CD4-positive, alpha-beta T cell (primary cell): ENCODE results near the gene PKD1. TPM values are rescaled to one million over a fixed set of nuclear protein-coding genes. Genes with fewer than 3 reads are reported as not detected.

ENCODE experiments used
- ATAC-seq: fragments of 200-7000 bp; cut with Tn5 transposase; one replicate; pipeline ENCODE4 v1.10.0; 2022; ENCODE audit warnings: mild to moderate bottlenecking; ENCODE audit not compliant: poor library complexity
- CTCF ChIA-PET: fragments of 350-600 bp; sonication (Branson Sonifier 250); formaldehyde crosslinking; loops from one replicate; lab custom pipeline; 2021; ENCODE audit warnings: antibody characterized with exemption, inconsistent platforms; lab: Charles Lee
- POLR2A ChIA-PET: fragments of 350-600 bp; sonication (Branson Sonifier 250); formaldehyde crosslinking; loops from one replicate; lab custom pipeline; 2021; ENCODE audit warnings: antibody characterized with exemption, inconsistent platforms; lab: Charles Lee
- DNase-seq, 14 experiments: peaks; one replicate each; pipeline ENCODE4 v3.0.0-alpha.2; 2013 to 2020; ENCODE audit warnings: mixed read lengths in 2 of 14
- H3K27ac ChIP-seq, 2 donors: one replicate each; pipeline versions ENCODE4 v1.5.1 to v1.7.0; 2013; ENCODE audit warnings: low read length in 2 of 2, low read depth in 1 of 2, mild to moderate bottlenecking in 1 of 2
- H3K27me3 ChIP-seq, 2 experiments: 1 replicate in 1 of 2; 2 replicates in 1 of 2; pipeline versions ENCODE4 v1.6.1 to v1.7.0; 2013; ENCODE audit warnings: low read length in 2 of 2, control low read depth in 1 of 2, mild to moderate bottlenecking in 1 of 2, moderate library complexity in 1 of 2; ENCODE audit not compliant: insufficient read depth in 2 of 2, control insufficient read depth in 1 of 2
- H3K36me3 ChIP-seq: one replicate; pipeline ENCODE4 v1.6.1; 2013; ENCODE audit warnings: low read length, control low read depth; ENCODE audit not compliant: insufficient read depth
- H3K4me1 ChIP-seq: one replicate; pipeline ENCODE4 v1.6.1; 2013; ENCODE audit warnings: low read length, control low read depth; ENCODE audit not compliant: insufficient read depth
- H3K4me3 ChIP-seq: one replicate; pipeline ENCODE4 v1.5.1; 2013; ENCODE audit warnings: mild to moderate bottlenecking, low read length, moderate library complexity
- H3K9me3 ChIP-seq, 2 experiments: 1 replicate in 1 of 2; 2 replicates in 1 of 2; pipeline versions ENCODE4 v1.6.1 to v1.7.0; 2013; ENCODE audit warnings: low read length in 2 of 2, mild to moderate bottlenecking in 2 of 2, control low read depth in 1 of 2, moderate library complexity in 1 of 2; ENCODE audit not compliant: control insufficient read depth in 1 of 2, insufficient read depth in 1 of 2
- H3K27ac Mint-ChIP-seq: one replicate; pipeline ENCODE4 v1.8.0; 2020; ENCODE audit warnings: mixed read lengths
- H3K27me3 Mint-ChIP-seq: one replicate; pipeline ENCODE4 v1.8.0; 2021; ENCODE audit warnings: mixed read lengths
- H3K36me3 Mint-ChIP-seq: one replicate; pipeline ENCODE4 v1.8.0; 2021; ENCODE audit warnings: low read depth, mixed read lengths
- H3K4me1 Mint-ChIP-seq: one replicate; pipeline ENCODE4 v1.8.0; 2021; ENCODE audit warnings: low read depth, mixed read lengths
- H3K4me3 Mint-ChIP-seq: one replicate; pipeline ENCODE4 v1.8.0; 2020; ENCODE audit warnings: mild to moderate bottlenecking, mixed read lengths
- H3K9me3 Mint-ChIP-seq: one replicate; pipeline ENCODE4 v1.8.0; 2020; ENCODE audit warnings: mixed read lengths
- CTCF ChIP-seq: fragments of 200-600 bp; IDR thresholded peaks from one replicate; pipeline ENCODE4 v1.8.0; 2022; ENCODE audit warnings: antibody characterized with exemption, mild to moderate bottlenecking
- intact Hi-C, 2 experiments: fragments of 100-400 bp; cut with DNase I in 1 of 2; cut with micrococcal nuclease in 1 of 2; formaldehyde crosslinking; loops; one replicate each; pipeline versions ENCODE4 v1.15.1 to v1.9.0; 2023 to 2025; cut with DNase I, micrococcal nuclease
- total RNA-seq, 174 experiments: library from RNA in 2 of 174; stranded (reverse) in 2 of 174; gene quantifications; one replicate each; pipeline ENCODE4 v1.2.3 and lab custom pipeline; 2021 to 2026

PKD1 gene
- total RNA-seq, 2 experiments from 2014 or later, result 80.3 to 85.6 TPM

GRCh38 chr16:2084895-2085625, 50.6 kb downstream of the PKD1 start:
- Histone ChIP-seq H3K4me3 (no peak overlapping the region), H3K27ac (no peak overlapping the region), H3K36me3 (peaks cover 79% of the 10 kb centered on the region), H3K9me3 (no peaks in the 10 kb centered on the region), H3K4me1 (no peaks in the 10 kb centered on the region), H3K27me3 (no peaks in the 10 kb centered on the region)
- ATAC-seq, result no peak
- H3K9me3 Mint-ChIP-seq, result no peaks in the 10 kb centered on the region
- H3K27ac Mint-ChIP-seq, result no peak overlapping the region
- H3K4me1 Mint-ChIP-seq, result no peaks in the 10 kb centered on the region
- intact Hi-C loops, result no loop called here
- H3K36me3 Mint-ChIP-seq, result peaks cover 38% of the 10 kb centered on the region
- H3K27me3 Mint-ChIP-seq, result no peaks in the 10 kb centered on the region
- DNase-seq, result no peak
- CTCF ChIA-PET, result no interaction called here
- POLR2A ChIA-PET, result no interaction called here
- no peak overlapping the region for H3K4me3 Mint-ChIP-seq
- no peak for TF ChIP-seq CTCF

GRCh38 chr16:2083876-2084780, 51.6 kb downstream of the PKD1 start:
- intact Hi-C loops, result no loop called here
- H3K9me3 ChIP-seq, result no peaks in the 10 kb centered on the region
- Mint-ChIP-seq H3K27me3 (no peaks in the 10 kb centered on the region), H3K27ac (no peak overlapping the region), H3K9me3 (no peaks in the 10 kb centered on the region), H3K36me3 (peaks cover 34% of the 10 kb centered on the region), H3K4me1 (no peaks in the 10 kb centered on the region), H3K4me3 (no peak overlapping the region)
- peaks cover 83% of the 10 kb centered on the region for H3K36me3 ChIP-seq
- TF ChIP-seq CTCF, result no peak
- CTCF ChIA-PET, result no interaction called here
- H3K4me1 ChIP-seq, result no peaks in the 10 kb centered on the region
- DNase-seq (no peak), ATAC-seq (no peak)
- POLR2A ChIA-PET, result no interaction called here
- no peak overlapping the region for H3K4me3 ChIP-seq
- H3K27ac ChIP-seq, result no peak overlapping the region
- no peaks in the 10 kb centered on the region for H3K27me3 ChIP-seq

DNA sequence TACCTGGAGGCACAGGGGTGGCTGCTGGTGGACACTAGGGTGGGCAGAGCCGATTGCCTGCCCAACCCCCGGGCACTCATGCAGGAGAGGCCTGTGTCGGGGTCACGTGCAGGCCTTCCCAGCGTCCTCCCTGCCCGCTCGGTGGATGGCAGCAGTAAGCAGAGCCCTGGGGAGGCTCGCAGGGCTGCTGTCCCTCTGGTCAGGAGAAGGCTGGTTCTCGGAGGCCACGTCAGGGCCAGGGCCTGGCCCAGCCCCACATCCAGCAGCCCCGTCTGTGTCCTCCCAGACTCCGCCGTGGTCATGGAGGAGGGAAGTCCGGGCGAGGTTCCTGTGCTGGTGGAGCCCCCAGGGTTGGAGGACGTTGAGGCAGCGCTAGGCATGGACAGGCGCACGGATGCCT, 52.3 kb downstream of the PKD1 start:
- Mint-ChIP-seq H3K27ac (no peak overlapping the region), H3K27me3 (no peaks in the 10 kb centered on the region), H3K9me3 (no peaks in the 10 kb centered on the region), H3K4me1 (no peaks in the 10 kb centered on the region), H3K4me3 (no peak overlapping the region), H3K36me3 (peaks cover 33% of the 10 kb centered on the region)
- Histone ChIP-seq H3K4me3 (no peak overlapping the region), H3K27ac (no peak overlapping the region), H3K36me3 (peaks cover 81% of the 10 kb centered on the region), H3K4me1 (no peaks in the 10 kb centered on the region), H3K27me3 (no peaks in the 10 kb centered on the region), H3K9me3 (no peaks in the 10 kb centered on the region)
- ChIA-PET CTCF (no interaction called here), POLR2A (no interaction called here)
- intact Hi-C loops, result no loop called here
- TF ChIP-seq CTCF, result no peak
- DNase-seq (no peak), ATAC-seq (no peak)
